Suprapubic skin (tissue), 4 donors: Measurements from ENCODE around the gene RBMS1. TPM values are rescaled to one million over a fixed set of nuclear protein-coding genes. Genes with fewer than 3 reads are reported as not detected.

Experiments used
- DNase-seq, 2 donors: peaks; one replicate each; pipeline ENCODE4 v3.0.0-alpha.2; 2019; ENCODE audit warnings: low spot score in 2 of 2
- H3K27ac ChIP-seq: fragments of 200-600 bp; sonication (generic); one replicate; pipeline ENCODE4 v1.5.1; 2019
- H3K27me3 ChIP-seq: fragments of 200-600 bp; sonication (generic); one replicate; pipeline ENCODE4 v1.5.1; 2019
- H3K36me3 ChIP-seq: fragments of 200-600 bp; sonication (generic); one replicate; pipeline ENCODE4 v1.5.1; 2019
- H3K4me1 ChIP-seq: fragments of 200-600 bp; sonication (generic); one replicate; pipeline ENCODE4 v1.5.1; 2019
- H3K4me3 ChIP-seq: fragments of 200-600 bp; sonication (generic); one replicate; pipeline ENCODE4 v1.5.1; 2019; ENCODE audit warnings: mild to moderate bottlenecking
- H3K9me3 ChIP-seq: fragments of 200-600 bp; sonication (generic); one replicate; pipeline ENCODE4 v1.5.1; 2019
- EP300 ChIP-seq: sonication (generic); formaldehyde crosslinking; IDR thresholded peaks from one replicate; pipeline ENCODE4 v1.6.1; 2017; ENCODE audit warnings: antibody characterized with exemption
- POLR2A ChIP-seq, 2 donors: fragments of 450-650 bp; IDR thresholded peaks; one replicate each; pipeline ENCODE4 v1.6.1; 2017; ENCODE audit warnings: antibody characterized with exemption in 2 of 2, mild to moderate bottlenecking in 2 of 2, moderate library complexity in 2 of 2
- POLR2AphosphoS5 ChIP-seq, 3 donors: sonication (generic); formaldehyde crosslinking; IDR thresholded peaks; one replicate each; pipeline ENCODE4 v1.6.1; 2017; ENCODE audit warnings: antibody characterized with exemption in 3 of 3
- WGBS: methylation state at CpG from one replicate; pipeline ENCODE4 v1.1.5; 2018; 5-methylcytosine and 5-hydroxymethylcytosine counted together
- total RNA-seq, 4 donors: library from RNA; depleted of rRNA; stranded (reverse); fragments of >200 nt; gene quantifications; one replicate each; pipeline ENCODE4 v1.1.0, GENCODE V29; 2016
- TF ChIP-seq, protein P1 (sequence below), 2 donors: fragments of 200-600 bp in 1 of 2; fragments of 450-650 bp in 1 of 2; sonication (generic) in 1 of 2; IDR thresholded peaks; one replicate each; pipeline ENCODE4 v1.5.1; 2016 to 2019; ENCODE audit warnings: antibody characterized with exemption in 2 of 2, mild to moderate bottlenecking in 1 of 2, moderate library complexity in 1 of 2

Gene RBMS1
- total RNA-seq, 4 donors from 2014 or later, result 55.7 to 92.2 (median 62.2) TPM

- DNase-seq, result no peak
- Histone ChIP-seq H3K27ac (no peak overlapping the region), H3K4me1 (peaks cover 41% of the 10 kb centered on the region), H3K4me3 (no peak overlapping the region), H3K27me3 (no peaks in the 10 kb centered on the region), H3K9me3 (no peaks in the 10 kb centered on the region), H3K36me3 (peaks cover 5% of the 10 kb centered on the region)
- no peak for TF ChIP-seq EP300
- no peak for TF ChIP-seq POLR2AphosphoS5 (IDR thresholded peaks at IDR 0.05)
- TF ChIP-seq, protein P1, sequence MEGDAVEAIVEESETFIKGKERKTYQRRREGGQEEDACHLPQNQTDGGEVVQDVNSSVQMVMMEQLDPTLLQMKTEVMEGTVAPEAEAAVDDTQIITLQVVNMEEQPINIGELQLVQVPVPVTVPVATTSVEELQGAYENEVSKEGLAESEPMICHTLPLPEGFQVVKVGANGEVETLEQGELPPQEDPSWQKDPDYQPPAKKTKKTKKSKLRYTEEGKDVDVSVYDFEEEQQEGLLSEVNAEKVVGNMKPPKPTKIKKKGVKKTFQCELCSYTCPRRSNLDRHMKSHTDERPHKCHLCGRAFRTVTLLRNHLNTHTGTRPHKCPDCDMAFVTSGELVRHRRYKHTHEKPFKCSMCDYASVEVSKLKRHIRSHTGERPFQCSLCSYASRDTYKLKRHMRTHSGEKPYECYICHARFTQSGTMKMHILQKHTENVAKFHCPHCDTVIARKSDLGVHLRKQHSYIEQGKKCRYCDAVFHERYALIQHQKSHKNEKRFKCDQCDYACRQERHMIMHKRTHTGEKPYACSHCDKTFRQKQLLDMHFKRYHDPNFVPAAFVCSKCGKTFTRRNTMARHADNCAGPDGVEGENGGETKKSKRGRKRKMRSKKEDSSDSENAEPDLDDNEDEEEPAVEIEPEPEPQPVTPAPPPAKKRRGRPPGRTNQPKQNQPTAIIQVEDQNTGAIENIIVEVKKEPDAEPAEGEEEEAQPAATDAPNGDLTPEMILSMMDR (IDR thresholded peaks at IDR 0.05), result no peak
- no peak for TF ChIP-seq POLR2A (IDR thresholded peaks at IDR 0.05)
- WGBS, result 48% methylated on average over 7 of the region's 7 CpGs
Measured at GRCh38 chr2:160317181-160318099, 176.2 kb downstream of the RBMS1 start.

GRCh38 chr2:160315337-160315736 lies 178.3 kb downstream of the RBMS1 start:
- peaks cover 17% of the 10 kb centered on the region for H3K36me3 ChIP-seq
- no peaks in the 10 kb centered on the region for H3K9me3 ChIP-seq
- TF ChIP-seq POLR2A (IDR thresholded peaks at IDR 0.05) (no peak), POLR2AphosphoS5 (IDR thresholded peaks at IDR 0.05) (no peak), EP300 (no peak)
- TF ChIP-seq, protein P1 (IDR thresholded peaks at IDR 0.05), result no peak
- H3K27ac ChIP-seq, result no peak overlapping the region
- no peak for DNase-seq
- WGBS, result 64% methylated on average over 2 of the region's 2 CpGs
- H3K4me1 ChIP-seq, result peaks cover 20% of the 10 kb centered on the region
- H3K27me3 ChIP-seq, result no peaks in the 10 kb centered on the region
- no peak overlapping the region for H3K4me3 ChIP-seq

DNA sequence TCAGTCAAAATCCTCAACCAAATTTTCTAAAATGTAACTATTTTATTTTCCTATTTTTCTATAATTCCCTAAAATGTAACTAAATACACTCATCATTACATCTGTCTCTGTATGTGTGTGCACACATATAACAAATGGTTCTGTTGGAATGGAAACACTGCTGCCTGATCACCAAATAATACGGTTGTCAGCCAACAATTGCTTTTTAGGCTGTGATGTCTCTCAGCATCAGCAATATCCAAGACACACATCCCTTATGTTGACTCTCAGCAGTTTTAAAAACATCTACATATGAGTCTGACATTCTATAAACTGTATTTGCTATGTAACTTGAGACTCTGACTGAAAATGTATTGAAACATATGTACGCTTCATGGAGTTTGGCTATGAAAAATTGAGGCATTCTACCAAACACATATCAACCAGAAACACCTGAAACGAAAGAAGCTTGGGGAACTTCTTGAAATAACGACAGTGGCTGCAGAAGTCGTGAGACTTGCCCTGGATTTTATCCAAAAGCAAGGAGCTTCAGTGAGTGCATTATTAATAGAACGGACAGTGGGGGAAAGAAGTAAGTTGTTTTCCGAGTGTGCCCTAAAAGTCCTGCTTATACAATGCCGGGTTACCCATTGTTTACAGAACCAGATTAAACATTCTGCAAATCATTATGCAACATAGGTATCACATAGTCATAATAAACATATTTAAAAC lies 183.3 kb downstream of the RBMS1 start:
- 77% methylated on average over 8 of the region's 8 CpGs for WGBS
- Histone ChIP-seq H3K27ac (no peak overlapping the region), H3K36me3 (peaks cover 25% of the 10 kb centered on the region)

DNA sequence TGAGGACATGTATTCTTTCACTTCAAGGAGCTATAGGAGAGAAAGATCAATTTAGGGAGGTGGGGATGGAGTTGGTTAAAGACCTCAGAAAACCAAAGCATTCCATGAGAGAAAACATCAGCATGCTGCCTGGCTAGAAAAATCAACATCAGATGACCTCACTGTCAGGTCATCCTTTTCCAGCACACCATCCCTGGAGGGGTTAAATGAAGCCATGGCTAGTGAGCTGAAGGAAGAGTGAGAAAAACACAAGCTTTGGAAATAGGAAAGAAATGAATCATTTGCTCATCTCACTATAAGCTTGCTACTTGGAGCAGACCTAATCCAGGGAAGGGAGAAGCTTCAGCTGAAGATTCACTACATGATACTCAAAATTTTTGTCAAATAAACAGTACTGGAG lies 184.0 kb downstream of the RBMS1 start:
- Histone ChIP-seq H3K4me3 (no peak overlapping the region), H3K9me3 (no peaks in the 10 kb centered on the region), H3K36me3 (peaks cover 25% of the 10 kb centered on the region), H3K27me3 (no peaks in the 10 kb centered on the region), H3K4me1 (no peaks in the 10 kb centered on the region), H3K27ac (no peak overlapping the region)
- TF ChIP-seq EP300 (no peak), POLR2AphosphoS5 (IDR thresholded peaks at IDR 0.05) (no peak), POLR2A (IDR thresholded peaks at IDR 0.05) (no peak)
- TF ChIP-seq, protein P1 (IDR thresholded peaks at IDR 0.05), result no peak
- no peak for DNase-seq

More for the DNA sequence above, 183.3 kb downstream of the RBMS1 start:
- DNase-seq, result no peak
- Histone ChIP-seq H3K9me3 (no peaks in the 10 kb centered on the region), H3K4me3 (no peak overlapping the region), H3K4me1 (no peaks in the 10 kb centered on the region), H3K27me3 (no peaks in the 10 kb centered on the region)
- TF ChIP-seq EP300 (no peak), POLR2AphosphoS5 (IDR thresholded peaks at IDR 0.05) (no peak)
- TF ChIP-seq, protein P1 (IDR thresholded peaks at IDR 0.05), result no peak

GRCh38 chr2:160308915-160309314 lies 184.7 kb downstream of the RBMS1 start:
- WGBS, result 86% methylated on average over 5 of the region's 5 CpGs
- no peak for DNase-seq
- no peaks in the 10 kb centered on the region for H3K4me1 ChIP-seq
- peaks cover 25% of the 10 kb centered on the region for H3K36me3 ChIP-seq
- H3K9me3 ChIP-seq, result no peaks in the 10 kb centered on the region
- no peak overlapping the region for H3K27ac ChIP-seq
- no peak overlapping the region for H3K4me3 ChIP-seq
- TF ChIP-seq POLR2AphosphoS5 (IDR thresholded peaks at IDR 0.05), result no peak
- TF ChIP-seq, protein P1 (IDR thresholded peaks at IDR 0.05), result no peak
- no peak for TF ChIP-seq POLR2A (IDR thresholded peaks at IDR 0.05)
- TF ChIP-seq EP300, result no peak
- no peaks in the 10 kb centered on the region for H3K27me3 ChIP-seq
